Type B pancreatic cell (in vitro differentiated cells): ENCODE data around the gene MAST4. TPM values are rescaled to one million over a fixed set of nuclear protein-coding genes. Genes with fewer than 3 reads are reported as not detected.

ENCODE experiments used
- DNase-seq: peaks from one replicate; pipeline ENCODE4 v3.0.0; 2021; ENCODE audit warnings: mixed read lengths; ENCODE audit not compliant: unreplicated experiment; ENCODE audit errors: extremely low spot score
- H3K27ac Mint-ChIP-seq: 2 replicates; pipeline ENCODE4 v1.8.0; 2021; ENCODE audit warnings: mild to moderate bottlenecking, mixed read lengths
- H3K27me3 Mint-ChIP-seq: 2 replicates; pipeline ENCODE4 v1.8.0; 2021; ENCODE audit warnings: mixed read lengths
- H3K36me3 Mint-ChIP-seq: 2 replicates; pipeline ENCODE4 v1.8.0; 2021; ENCODE audit warnings: mixed read lengths
- H3K4me1 Mint-ChIP-seq: one replicate; pipeline ENCODE4 v1.8.0; 2021; ENCODE audit warnings: mixed read lengths; ENCODE audit not compliant: unreplicated experiment
- H3K4me3 Mint-ChIP-seq: 2 replicates; pipeline ENCODE4 v1.8.0; 2021; ENCODE audit warnings: mild to moderate bottlenecking, mixed read lengths
- H3K9me3 Mint-ChIP-seq: 2 replicates; pipeline ENCODE4 v1.8.0; 2021; ENCODE audit warnings: mixed read lengths
- CTCF ChIP-seq: fragments of 200-600 bp; sonication (generic); conservative IDR thresholded peaks from 2 replicates; pipeline ENCODE4 v1.5.0; 2021; ENCODE audit warnings: antibody characterized with exemption, mild to moderate bottlenecking
- total RNA-seq: library from RNA; stranded (reverse); gene quantifications from 2 replicates; pipeline ENCODE4 v1.2.1, GENCODE V29; 2021; ENCODE audit warnings: low replicate concordance

The MAST4 gene
- total RNA-seq, 1 donor from 2014 or later = 23.0 TPM

GRCh38 chr5:67200809-67201562 is 604.8 kb downstream of the MAST4 start:
- no peak for DNase-seq
- Mint-ChIP-seq H3K4me1 (peaks cover 8% of the 10 kb centered on the region), H3K27me3 (no peaks in the 10 kb centered on the region), H3K4me3 (no peak overlapping the region), H3K36me3 (no peaks in the 10 kb centered on the region), H3K9me3 (peaks cover 6% of the 10 kb centered on the region), H3K27ac (no peak overlapping the region)
- TF ChIP-seq CTCF = no peak

- Mint-ChIP-seq H3K36me3 (no peaks in the 10 kb centered on the region), H3K4me3 (no peak overlapping the region), H3K4me1 (peaks cover 13% of the 10 kb centered on the region), H3K27me3 (no peaks in the 10 kb centered on the region), H3K9me3 (peaks cover 6% of the 10 kb centered on the region), H3K27ac (no peak overlapping the region)
- no peak for DNase-seq
- no peak for TF ChIP-seq CTCF
These were observed 605.8 kb downstream of the MAST4 start for GRCh38 chr5:67201897-67202549.

GRCh38 chr5:67202828-67203227 is 606.6 kb downstream of the MAST4 start:
- no peak overlapping the region for H3K27ac Mint-ChIP-seq
- peaks cover 13% of the 10 kb centered on the region for H3K4me1 Mint-ChIP-seq
- DNase-seq = no peak
- no peak for TF ChIP-seq CTCF
- no peaks in the 10 kb centered on the region for H3K36me3 Mint-ChIP-seq
- H3K9me3 Mint-ChIP-seq = peaks cover 6% of the 10 kb centered on the region
- H3K27me3 Mint-ChIP-seq = no peaks in the 10 kb centered on the region
- H3K4me3 Mint-ChIP-seq = no peak overlapping the region

- no peaks in the 10 kb centered on the region for H3K27me3 Mint-ChIP-seq
- peaks cover 6% of the 10 kb centered on the region for H3K9me3 Mint-ChIP-seq
- no peak for DNase-seq
- H3K4me3 Mint-ChIP-seq = no peak overlapping the region
- no peaks in the 10 kb centered on the region for H3K36me3 Mint-ChIP-seq
- peaks cover 13% of the 10 kb centered on the region for H3K4me1 Mint-ChIP-seq
- H3K27ac Mint-ChIP-seq = no peak overlapping the region
- no peak for TF ChIP-seq CTCF
These were observed 607.5 kb downstream of the MAST4 start for GRCh38 chr5:67203701-67204074.

GRCh38 chr5:67204821-67205220 is 608.6 kb downstream of the MAST4 start:
- Mint-ChIP-seq H3K27ac (no peak overlapping the region), H3K9me3 (peaks cover 6% of the 10 kb centered on the region), H3K4me3 (no peak overlapping the region), H3K36me3 (no peaks in the 10 kb centered on the region), H3K4me1 (peaks cover 21% of the 10 kb centered on the region), H3K27me3 (no peaks in the 10 kb centered on the region)
- TF ChIP-seq CTCF = no peak
- DNase-seq = no peak
